Endothelial cell of umbilical vein (primary cell): ENCODE data around the gene ARNT2. TPM values are rescaled to one million over a fixed set of nuclear protein-coding genes. Genes with fewer than 3 reads are reported as not detected.

Experiments
- BruUV-seq: library from RNA; stranded (reverse); fragments of 400-500 nt; replicated peaks from 2 replicates; lab custom pipeline; 2021; lab: Mats Ljungman, UMichigan
- CTCF ChIA-PET: fragments of 300-600, 350-600 bp; sonication (Branson Sonifier 250); formaldehyde crosslinking; loops from one replicate; lab custom pipeline; 2021; ENCODE audit warnings: antibody characterized with exemption, inconsistent platforms; lab: Charles Lee
- POLR2A ChIA-PET: fragments of 300-600, 350-600 bp; sonication (Branson Sonifier 250); formaldehyde crosslinking; loops from one replicate; lab custom pipeline; 2021; ENCODE audit warnings: antibody characterized with exemption, inconsistent platforms; lab: Charles Lee
- DNase-seq: peaks from one replicate; pipeline ENCODE4 v3.0.0-alpha.2; 2011; ENCODE audit warnings: low read depth, low spot score
- FAIRE-seq: peaks from 2 replicates; lab custom pipeline; 2011; peaks lifted over from hg19 to GRCh38; lab: Jason Lieb, UNC
- H2AFZ ChIP-seq: 2 replicates; pipeline ENCODE4 v1.6.0; 2012; ENCODE audit warnings: low read depth, low read length, control low read depth, inconsistent platforms
- H3K27ac ChIP-seq: 2 replicates; pipeline ENCODE4 v1.5.1; 2011; ENCODE audit warnings: low read depth, mild to moderate bottlenecking, control low read depth, low read length, moderate library complexity; ENCODE audit not compliant: insufficient read depth
- H3K27me3 ChIP-seq, 2 experiments: 2 replicates each; pipeline versions ENCODE4 v1.6.0 to v1.6.1; 2011; ENCODE audit warnings: low read length in 2 of 2, mixed read lengths in 1 of 2; ENCODE audit not compliant: control insufficient read depth in 2 of 2, insufficient read depth in 2 of 2
- H3K36me3 ChIP-seq, 2 experiments: 2 replicates in 1 of 2; 3 replicates in 1 of 2; pipeline ENCODE4 v1.5.1; 2011; ENCODE audit warnings: low read length in 2 of 2, mild to moderate bottlenecking in 1 of 2, moderate library complexity in 1 of 2; ENCODE audit not compliant: control insufficient read depth in 2 of 2, insufficient read depth in 2 of 2; ENCODE audit errors: extremely low read depth in 1 of 2
- H3K4me1 ChIP-seq: 3 replicates; pipeline ENCODE4 v1.5.1; 2011; ENCODE audit warnings: mild to moderate bottlenecking, low read length; ENCODE audit not compliant: control insufficient read depth, insufficient read depth; ENCODE audit errors: extremely low read depth
- H3K4me2 ChIP-seq: 2 replicates; pipeline ENCODE4 v1.6.1; 2011; ENCODE audit warnings: low read length, control low read depth, mixed read lengths; ENCODE audit not compliant: insufficient read depth
- H3K4me3 ChIP-seq, 3 experiments: fragments of 200-600 bp in 1 of 3; sonication (generic), shearing (Covaris generic) in 1 of 3; replicated peaks in 1 of 3; 2 replicates each; pipeline ENCODE4 v1.5.1; 2011 to 2016; ENCODE audit warnings: control low read depth in 3 of 3, low read length in 3 of 3, mild to moderate bottlenecking in 2 of 3, inconsistent platforms in 1 of 3, low read depth in 1 of 3, moderate library complexity in 1 of 3; ENCODE audit not compliant: insufficient read depth in 1 of 3
- H3K79me2 ChIP-seq: 2 replicates; pipeline ENCODE4 v1.6.0; 2012; ENCODE audit warnings: low read length, inconsistent platforms; ENCODE audit not compliant: control insufficient read depth, insufficient read depth
- H3K9ac ChIP-seq: replicated peaks from 2 replicates; pipeline ENCODE3; 2011; ENCODE audit warnings: low read length, control low read depth; ENCODE audit not compliant: insufficient read depth; ENCODE audit errors: extremely low read depth
- H3K9me1 ChIP-seq: replicated peaks from 3 replicates; pipeline ENCODE4 v1.6.0; 2011; ENCODE audit warnings: mild to moderate bottlenecking, low read length; ENCODE audit not compliant: control insufficient read depth, insufficient read depth; ENCODE audit errors: extremely low read depth
- H3K9me3 ChIP-seq: replicated peaks from 2 replicates; pipeline ENCODE4 v1.5.1; 2012; ENCODE audit warnings: low read length, inconsistent platforms; ENCODE audit not compliant: control insufficient read depth, insufficient read depth
- H4K20me1 ChIP-seq: replicated peaks from 2 replicates; pipeline ENCODE3; 2011; ENCODE audit warnings: mild to moderate bottlenecking, low read length; ENCODE audit not compliant: control insufficient read depth, insufficient read depth; ENCODE audit errors: extremely low read depth
- EZH2 ChIP-seq: IDR thresholded peaks from 2 replicates; pipeline ENCODE4 v1.6.1; 2012; ENCODE audit warnings: borderline replicate concordance, low read depth, mild to moderate bottlenecking, moderate library complexity, low read length, inconsistent platforms; ENCODE audit not compliant: severe bottlenecking
- FOS ChIP-seq: IDR thresholded peaks from 2 replicates; pipeline ENCODE4 v1.6.1; 2011; ENCODE audit warnings: mild to moderate bottlenecking, low read length, moderate library complexity, borderline replicate concordance; ENCODE audit not compliant: insufficient read depth
- GATA2 ChIP-seq: IDR thresholded peaks from 2 replicates; pipeline ENCODE4 v1.7.0; 2011; ENCODE audit warnings: low read depth, mild to moderate bottlenecking, moderate library complexity, mixed read lengths, low read length; ENCODE audit not compliant: insufficient read length, insufficient read depth
- JUN ChIP-seq: IDR thresholded peaks from 2 replicates; pipeline ENCODE4 v1.6.1; 2011; ENCODE audit warnings: borderline replicate concordance, low read depth; ENCODE audit not compliant: insufficient read length, insufficient read depth
- MYC ChIP-seq: IDR thresholded peaks from one replicate; pipeline ENCODE4 v1.6.1; 2011; ENCODE audit warnings: mild to moderate bottlenecking, low read depth, low read length
- POLR2A ChIP-seq: IDR thresholded peaks from 2 replicates; pipeline ENCODE4 v1.6.1; 2012; ENCODE audit warnings: low read depth, mild to moderate bottlenecking, control low read depth, low read length
- POLR2AphosphoS5 ChIP-seq: IDR thresholded peaks from 2 replicates; pipeline ENCODE4 v1.6.1; 2012; ENCODE audit warnings: low read depth, mild to moderate bottlenecking, control low read depth, low read length, moderate library complexity; ENCODE audit not compliant: insufficient read depth
- dilution Hi-C: fragments of 300-500 bp; cut with MboI; formaldehyde crosslinking; loops from one replicate; pipeline ENCODE4 v1.15.0; 2019; ENCODE audit warnings: low sequenced_read_pairs; ENCODE audit not compliant: extremely low pct_ligation_motif_present
- intact Hi-C: fragments of 100-400 bp; cut with micrococcal nuclease; formaldehyde crosslinking; loops from one replicate; pipeline ENCODE4 v1.10.0; 2022
- polyA plus RNA-seq, 4 experiments: library from polyadenylated mRNA; depleted of rRNA in 3 of 4; stranded (reverse) in 3 of 4; unstranded in 1 of 4; fragments of >200 nt; gene quantifications; 2 replicates each; pipeline versions ENCODE4 v1.2.1 to v1.2.3, GENCODE V29; 2011 to 2012; ENCODE audit warnings: missing spikeins in 1 of 4
- total RNA-seq: library from RNA; stranded (reverse); gene quantifications from 2 replicates; pipeline ENCODE4 v1.2.3, GENCODE V29; 2021
- TF ChIP-seq, protein P1 (sequence below): IDR thresholded peaks from 2 replicates; pipeline ENCODE4 v1.6.1; 2011; ENCODE audit not compliant: insufficient read depth, insufficient read length
- TF ChIP-seq, protein P2 (sequence below), 2 donors: IDR thresholded peaks; 1 replicate in 1 of 2; 2 replicates in 1 of 2; pipeline ENCODE4 v1.5.1; 2011; ENCODE audit warnings: low read length in 2 of 2, mild to moderate bottlenecking in 2 of 2, moderate library complexity in 2 of 2, control low read depth in 1 of 2, inconsistent platforms in 1 of 2, low read depth in 1 of 2; ENCODE audit not compliant: insufficient read depth in 1 of 2; ENCODE audit errors: extremely low read depth in 1 of 2

The ARNT2 gene
- total and polyA plus RNA-seq, 2 donors (not counting 3 experiments of a cell fraction or from before 2014, with no cell fraction given): 0.03 to 0.20 TPM

DNA sequence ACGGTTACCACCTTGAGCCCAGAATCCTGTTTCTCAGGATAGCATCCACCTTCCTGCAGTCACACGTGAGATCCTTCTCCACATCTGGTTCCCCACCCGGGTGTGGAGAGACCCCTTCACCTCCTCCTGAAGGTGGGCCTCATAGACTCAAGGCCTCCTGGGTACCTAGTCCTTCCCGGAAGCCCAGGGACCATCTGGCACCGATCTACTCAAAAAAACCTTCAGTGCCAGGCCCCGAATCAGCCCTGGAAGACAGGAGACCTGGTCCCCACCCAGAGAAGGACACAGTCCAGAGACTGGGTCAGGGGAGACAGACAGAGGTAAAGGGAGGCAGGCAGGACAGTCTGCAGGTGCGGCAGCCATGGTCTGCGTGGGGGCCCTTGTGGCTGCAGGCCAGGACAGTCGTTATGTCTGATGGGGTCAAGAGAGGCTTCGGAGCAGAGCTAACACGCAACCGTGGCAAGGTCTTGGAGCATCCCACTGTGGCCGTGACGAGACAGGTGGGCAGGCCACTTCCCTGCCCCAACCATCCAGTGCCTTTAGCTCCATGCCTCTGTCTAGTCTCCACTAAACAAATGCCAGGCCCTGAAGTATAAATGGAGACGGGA is 178.7 kb downstream of the ARNT2 start:
- ChIA-PET POLR2A (no interaction called here), CTCF (interaction anchor here (0.8 to 1.8 kb wide), 2 partner anchors 10 to 15 kb away, joined by 3 to 6 read pairs; no protein-coding TSS in a partner anchor)
- Histone ChIP-seq H3K4me1 (peaks cover 5% of the 10 kb centered on the region), H2AFZ (no peak overlapping the region), H3K4me2 (no peak overlapping the region), H3K9ac (no peak overlapping the region), H4K20me1 (no peaks in the 10 kb centered on the region), H3K9me3 (no peaks in the 10 kb centered on the region), H3K4me3 (no peak overlapping the region), H3K9me1 (no peaks in the 10 kb centered on the region), H3K36me3 (no peaks in the 10 kb centered on the region), H3K27ac (no peak overlapping the region), H3K27me3 (no peaks in the 10 kb centered on the region), H3K79me2 (no peaks in the 10 kb centered on the region)
- DNase-seq (no peak), FAIRE-seq (no peak)
- BruUV-seq: no TSS peak
- intact Hi-C loops: no loop called here
- TF ChIP-seq, protein P1, sequence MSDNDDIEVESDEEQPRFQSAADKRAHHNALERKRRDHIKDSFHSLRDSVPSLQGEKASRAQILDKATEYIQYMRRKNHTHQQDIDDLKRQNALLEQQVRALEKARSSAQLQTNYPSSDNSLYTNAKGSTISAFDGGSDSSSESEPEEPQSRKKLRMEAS: no peak
- TF ChIP-seq, protein P2, sequence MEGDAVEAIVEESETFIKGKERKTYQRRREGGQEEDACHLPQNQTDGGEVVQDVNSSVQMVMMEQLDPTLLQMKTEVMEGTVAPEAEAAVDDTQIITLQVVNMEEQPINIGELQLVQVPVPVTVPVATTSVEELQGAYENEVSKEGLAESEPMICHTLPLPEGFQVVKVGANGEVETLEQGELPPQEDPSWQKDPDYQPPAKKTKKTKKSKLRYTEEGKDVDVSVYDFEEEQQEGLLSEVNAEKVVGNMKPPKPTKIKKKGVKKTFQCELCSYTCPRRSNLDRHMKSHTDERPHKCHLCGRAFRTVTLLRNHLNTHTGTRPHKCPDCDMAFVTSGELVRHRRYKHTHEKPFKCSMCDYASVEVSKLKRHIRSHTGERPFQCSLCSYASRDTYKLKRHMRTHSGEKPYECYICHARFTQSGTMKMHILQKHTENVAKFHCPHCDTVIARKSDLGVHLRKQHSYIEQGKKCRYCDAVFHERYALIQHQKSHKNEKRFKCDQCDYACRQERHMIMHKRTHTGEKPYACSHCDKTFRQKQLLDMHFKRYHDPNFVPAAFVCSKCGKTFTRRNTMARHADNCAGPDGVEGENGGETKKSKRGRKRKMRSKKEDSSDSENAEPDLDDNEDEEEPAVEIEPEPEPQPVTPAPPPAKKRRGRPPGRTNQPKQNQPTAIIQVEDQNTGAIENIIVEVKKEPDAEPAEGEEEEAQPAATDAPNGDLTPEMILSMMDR (IDR thresholded peaks at IDR 0.05; ENCODE audit: extremely low read depth in 1 of 2, insufficient read depth in 1 of 2, low read depth in 1 of 2, low read length in 2 of 2): no peak
- TF ChIP-seq GATA2 (no peak), EZH2 (no peak), MYC (no peak), JUN (no peak), FOS (no peak), POLR2A (no peak), POLR2AphosphoS5 (no peak)
- dilution Hi-C loops: no loop called here
